ENCODE results near the gene TMEM218. TPM values are rescaled to one million over a fixed set of nuclear protein-coding genes. Genes with fewer than 3 reads are reported as not detected.
A peak's percentile ranks its signal among the peaks of the same experiment; 100 is the strongest.
"Not testable (repeated sequence)": the region's sequence is repeated elsewhere in the genome, so short reads cannot be mapped to it uniquely, and the experiment has no call there.

The TMEM218 gene
- total and polyA plus RNA-seq, 8 donors, result 5.6 to 27.1 (median 10.0) TPM

GRCh38 chr11:125093502-125093901, 17.9 kb downstream of the TMEM218 start:
- H3K4me3 ChIP-seq, result no peak overlapping the region
- intact Hi-C loops (cut with DNase I), result no loop called here
- H3K27me3 ChIP-seq, result no peaks in the 10 kb centered on the region
- H3K4me1 ChIP-seq, result no peaks in the 10 kb centered on the region
- DNase-seq (no peak), ATAC-seq (no peak), FAIRE-seq (no peak)
- no peak overlapping the region for H3K27ac ChIP-seq
- no peaks in the 10 kb centered on the region for H3K9me3 ChIP-seq
- peaks cover 0 to 10% (median 0%) of the 10 kb centered on the region in 3 donors for H3K36me3 ChIP-seq
- TF ChIP-seq, protein P1, sequence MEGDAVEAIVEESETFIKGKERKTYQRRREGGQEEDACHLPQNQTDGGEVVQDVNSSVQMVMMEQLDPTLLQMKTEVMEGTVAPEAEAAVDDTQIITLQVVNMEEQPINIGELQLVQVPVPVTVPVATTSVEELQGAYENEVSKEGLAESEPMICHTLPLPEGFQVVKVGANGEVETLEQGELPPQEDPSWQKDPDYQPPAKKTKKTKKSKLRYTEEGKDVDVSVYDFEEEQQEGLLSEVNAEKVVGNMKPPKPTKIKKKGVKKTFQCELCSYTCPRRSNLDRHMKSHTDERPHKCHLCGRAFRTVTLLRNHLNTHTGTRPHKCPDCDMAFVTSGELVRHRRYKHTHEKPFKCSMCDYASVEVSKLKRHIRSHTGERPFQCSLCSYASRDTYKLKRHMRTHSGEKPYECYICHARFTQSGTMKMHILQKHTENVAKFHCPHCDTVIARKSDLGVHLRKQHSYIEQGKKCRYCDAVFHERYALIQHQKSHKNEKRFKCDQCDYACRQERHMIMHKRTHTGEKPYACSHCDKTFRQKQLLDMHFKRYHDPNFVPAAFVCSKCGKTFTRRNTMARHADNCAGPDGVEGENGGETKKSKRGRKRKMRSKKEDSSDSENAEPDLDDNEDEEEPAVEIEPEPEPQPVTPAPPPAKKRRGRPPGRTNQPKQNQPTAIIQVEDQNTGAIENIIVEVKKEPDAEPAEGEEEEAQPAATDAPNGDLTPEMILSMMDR (IDR thresholded peaks at IDR 0.05), result no peak
- 88 to 89% methylated on average over 4 of the region's 4 CpGs for WGBS, 2 donors

GRCh38 chr11:125092669-125093068, 18.8 kb downstream of the TMEM218 start:
- intact Hi-C loops (cut with DNase I), result no loop called here
- DNase-seq (no peak), FAIRE-seq (no peak), ATAC-seq (no peak)
- Histone ChIP-seq H3K27me3 (no peaks in the 10 kb centered on the region), H3K27ac (no peak overlapping the region), H3K4me1 (no peaks in the 10 kb centered on the region), H3K9me3 (no peaks in the 10 kb centered on the region), H3K36me3 (peaks cover 0 to 10% (median 0%) of the 10 kb centered on the region in 3 donors), H3K4me3 (no peak overlapping the region)
- TF ChIP-seq, protein P1 (IDR thresholded peaks at IDR 0.05), result no peak
- 86 to 91% methylated on average over 6 of the region's 6 CpGs for WGBS, 2 donors

DNA sequence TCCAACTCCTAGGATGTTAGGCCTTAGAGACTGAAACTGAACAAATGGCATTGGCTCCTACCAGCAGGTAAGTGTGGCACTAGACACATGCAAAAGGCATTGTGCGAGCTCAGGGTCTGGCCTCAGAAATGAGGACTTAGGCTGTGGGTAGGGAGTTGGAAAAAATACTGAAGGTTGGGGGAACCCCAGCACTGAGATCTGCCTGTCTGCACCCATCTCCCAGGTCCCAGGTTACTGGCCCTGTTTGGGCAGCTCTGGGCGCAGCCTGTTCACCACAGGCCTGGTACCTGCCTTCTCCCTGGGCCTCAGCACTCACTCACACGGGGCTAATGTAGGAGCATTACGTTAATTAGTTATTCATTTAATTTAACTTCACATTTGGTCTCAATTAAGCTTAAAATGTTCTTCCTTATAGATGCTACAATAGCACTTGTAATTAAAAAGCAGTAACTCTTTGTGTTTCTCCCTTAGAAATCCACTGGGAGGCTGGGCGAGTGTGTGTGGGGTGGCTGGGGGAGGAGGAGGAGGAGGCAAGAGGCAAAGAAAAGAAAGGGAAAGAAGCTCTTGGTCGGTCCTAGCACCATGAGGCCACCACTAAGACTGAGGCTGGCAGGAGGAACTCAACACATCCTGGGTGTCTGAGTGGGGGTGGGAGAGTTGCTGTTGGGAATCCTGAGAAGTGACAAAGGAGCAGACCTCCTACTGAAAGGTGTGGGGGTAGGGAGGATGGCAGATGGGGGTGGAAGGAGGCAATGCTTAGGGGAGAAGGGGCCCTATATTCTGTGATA, 19.4 kb downstream of the TMEM218 start:
- TF ChIP-seq, protein P1 (IDR thresholded peaks at IDR 0.05), result no peak
- Histone ChIP-seq H3K27ac (no peak overlapping the region), H3K36me3 (peaks cover 0 to 4% (median 0%) of the 10 kb centered on the region in 3 donors), H3K27me3 (no peaks in the 10 kb centered on the region), H3K9me3 (no peaks in the 10 kb centered on the region), H3K4me3 (no peak overlapping the region), H3K4me1 (no peaks in the 10 kb centered on the region)
- DNase-seq, result peak in 1 of 6 donors; percentile 35
- intact Hi-C loops (cut with DNase I), result no loop called here
- WGBS, 2 donors, result 76 to 86% methylated on average over 6 of the region's 6 CpGs
- FAIRE-seq, result no peak
- ATAC-seq, result peak in 1 of 4 donors; percentile 19

DNA sequence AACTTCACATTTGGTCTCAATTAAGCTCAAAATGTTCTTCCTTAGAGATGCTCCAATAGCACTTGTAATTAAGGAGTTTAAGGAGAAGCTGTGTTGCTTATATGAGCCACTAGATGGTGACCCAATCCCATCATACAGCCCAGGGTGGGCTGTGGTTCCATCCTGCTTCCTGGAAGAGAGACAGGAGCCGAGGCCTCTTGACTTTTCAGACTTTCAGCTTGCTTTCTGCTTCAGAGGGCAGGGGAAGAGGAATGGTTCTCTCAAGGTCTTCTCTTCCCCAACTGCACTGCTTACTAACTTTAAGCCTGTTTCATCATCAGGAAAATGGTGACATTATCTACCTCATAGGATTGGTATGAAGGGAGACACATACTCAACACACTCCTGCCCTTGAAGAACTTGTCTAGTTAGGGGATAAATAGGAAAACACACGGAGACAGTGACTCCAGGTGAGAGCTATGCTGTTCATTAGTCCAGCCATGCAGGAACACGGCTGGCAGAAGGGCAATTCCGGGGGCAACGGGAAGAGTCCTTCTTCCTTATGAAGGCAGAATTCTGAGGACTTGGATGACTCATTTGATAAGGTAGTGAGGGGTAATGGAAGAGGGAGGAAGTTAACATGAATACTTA, 20.1 kb downstream of the TMEM218 start:
- H3K36me3 ChIP-seq, result no peaks in the 10 kb centered on the region
- WGBS, 2 donors, result 58 to 68% methylated on average over 5 of the region's 5 CpGs
- intact Hi-C loops (cut with DNase I), result no loop called here
- H3K27ac ChIP-seq, result no peak overlapping the region
- DNase-seq, result peak in 1 of 6 donors; percentile 26
- H3K27me3 ChIP-seq, result no peaks in the 10 kb centered on the region
- peak; percentile 38 to 89 (median 79) for ATAC-seq
- H3K4me3 ChIP-seq, result no peak overlapping the region
- H3K9me3 ChIP-seq, result no peaks in the 10 kb centered on the region
- no peak for FAIRE-seq
- no peaks in the 10 kb centered on the region for H3K4me1 ChIP-seq
- TF ChIP-seq, protein P1 (IDR thresholded peaks at IDR 0.05), result peak in 2 of 4 donors; percentile 25 to 33

GRCh38 chr11:125090816-125091215, 20.6 kb downstream of the TMEM218 start:
- Histone ChIP-seq H3K9me3 (no peaks in the 10 kb centered on the region), H3K36me3 (no peaks in the 10 kb centered on the region), H3K4me3 (no peak overlapping the region), H3K4me1 (no peaks in the 10 kb centered on the region), H3K27ac (no peak overlapping the region), H3K27me3 (no peaks in the 10 kb centered on the region)
- no peak for ATAC-seq
- no peak for DNase-seq
- FAIRE-seq, result no peak
- TF ChIP-seq, protein P1 (IDR thresholded peaks at IDR 0.05), result no peak
- intact Hi-C loops (cut with DNase I), result no loop called here
- 80 to 83% methylated on average over 6 of the region's 6 CpGs for WGBS, 2 donors

GRCh38 chr11:125090151-125090550, 21.3 kb downstream of the TMEM218 start:
- intact Hi-C loops (cut with DNase I); H3K27me3 ChIP-seq; H3K27ac ChIP-seq; H3K9me3 ChIP-seq; DNase-seq; H3K4me3 ChIP-seq; FAIRE-seq; H3K36me3 ChIP-seq; ATAC-seq; H3K4me1 ChIP-seq: not testable (repeated sequence)
- 62 to 77% methylated on average over 10 of the region's 10 CpGs for WGBS, 2 donors

DNA sequence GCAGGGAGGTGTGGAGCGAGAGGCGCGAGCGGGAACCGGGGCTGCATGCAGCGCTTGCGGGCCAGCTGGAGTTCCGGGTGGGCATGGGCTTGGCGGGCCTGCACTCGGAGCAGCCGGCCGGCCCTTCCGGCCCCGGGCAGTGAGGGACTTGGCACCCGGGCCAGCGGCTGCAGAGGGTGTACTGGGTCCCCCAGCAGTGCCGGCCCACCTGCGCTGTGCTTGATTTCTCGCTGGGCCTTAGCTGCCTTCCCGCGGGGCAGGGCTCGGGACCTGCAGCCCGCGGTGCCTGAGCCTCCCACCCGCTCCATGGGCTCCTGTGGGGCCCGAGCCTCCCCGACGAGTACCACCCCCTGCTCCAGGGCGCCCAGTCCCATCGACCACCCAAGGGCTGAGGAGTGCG, 21.9 kb downstream of the TMEM218 start:
- 88 to 93% methylated on average over 27 to 31 of the region's 31 CpGs for WGBS, 2 donors
- intact Hi-C loops (cut with DNase I), result not testable (repeated sequence)

More for the DNA sequence above, 21.9 kb downstream of the TMEM218 start:
- not testable (repeated sequence) for H3K4me1 ChIP-seq, H3K9me3 ChIP-seq, FAIRE-seq, H3K27me3 ChIP-seq, H3K4me3 ChIP-seq, ATAC-seq, H3K36me3 ChIP-seq, H3K27ac ChIP-seq
- DNase-seq, result peak in 2 of 6 donors; percentile 9 to 40

All from pancreas (tissue), 10 donors.